Erythroblast (primary cell): ENCODE data around the gene GPX4.

Source experiments
- GATA1 ChIP-seq: IDR thresholded peaks from 2 replicates; pipeline ENCODE4 v1.6.1; 2011; ENCODE audit warnings: low read depth, mild to moderate bottlenecking, control low read depth, low read length, moderate library complexity
- POLR2A ChIP-seq: IDR thresholded peaks from 2 replicates; pipeline ENCODE4 v1.6.1; 2011; ENCODE audit warnings: mild to moderate bottlenecking, low read length

- TF ChIP-seq POLR2A (no peak), GATA1 (no peak)
These were observed 19.2 kb downstream of the GPX4 start for GRCh38 chr19:1122972-1123363.
